Measurements from ENCODE around the gene ATP6AP1. TPM values are rescaled to one million over a fixed set of nuclear protein-coding genes. Genes with fewer than 3 reads are reported as not detected.

ATP6AP1 gene
- total and polyA plus RNA-seq, 2 donors (not counting 1 experiment from before 2014, with no cell fraction given): 59.8 to 89.7 TPM

GRCh38 chrX:154477891-154478477 is 49.5 kb downstream of the ATP6AP1 start:
- no peak for DNase-seq (ENCODE audit: low read depth in 2 of 2)
- peaks cover under 1% of the 10 kb centered on the region for H3K36me3 ChIP-seq (ENCODE audit: control insufficient read depth, insufficient read depth, low read length)
- no peaks in the 10 kb centered on the region for H3K27me3 ChIP-seq (ENCODE audit: control insufficient read depth, insufficient read depth, low read length)
- H3K79me2 ChIP-seq (ENCODE audit: control insufficient read depth, insufficient read depth, low read length): no peaks in the 10 kb centered on the region
- H3K4me2 ChIP-seq (ENCODE audit: extremely low read depth, insufficient read depth, low read length): peak overlapping the region; percentile 71
- TF ChIP-seq EZH2 (IDR thresholded peaks at IDR 0.05; ENCODE audit: low read length, missing control alignments): no peak
- TF ChIP-seq, protein P1, sequence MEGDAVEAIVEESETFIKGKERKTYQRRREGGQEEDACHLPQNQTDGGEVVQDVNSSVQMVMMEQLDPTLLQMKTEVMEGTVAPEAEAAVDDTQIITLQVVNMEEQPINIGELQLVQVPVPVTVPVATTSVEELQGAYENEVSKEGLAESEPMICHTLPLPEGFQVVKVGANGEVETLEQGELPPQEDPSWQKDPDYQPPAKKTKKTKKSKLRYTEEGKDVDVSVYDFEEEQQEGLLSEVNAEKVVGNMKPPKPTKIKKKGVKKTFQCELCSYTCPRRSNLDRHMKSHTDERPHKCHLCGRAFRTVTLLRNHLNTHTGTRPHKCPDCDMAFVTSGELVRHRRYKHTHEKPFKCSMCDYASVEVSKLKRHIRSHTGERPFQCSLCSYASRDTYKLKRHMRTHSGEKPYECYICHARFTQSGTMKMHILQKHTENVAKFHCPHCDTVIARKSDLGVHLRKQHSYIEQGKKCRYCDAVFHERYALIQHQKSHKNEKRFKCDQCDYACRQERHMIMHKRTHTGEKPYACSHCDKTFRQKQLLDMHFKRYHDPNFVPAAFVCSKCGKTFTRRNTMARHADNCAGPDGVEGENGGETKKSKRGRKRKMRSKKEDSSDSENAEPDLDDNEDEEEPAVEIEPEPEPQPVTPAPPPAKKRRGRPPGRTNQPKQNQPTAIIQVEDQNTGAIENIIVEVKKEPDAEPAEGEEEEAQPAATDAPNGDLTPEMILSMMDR (conservative IDR thresholded peaks at IDR 0.05 in 1 of 2, IDR thresholded peaks at IDR 0.05 in 1 of 2; ENCODE audit: low read depth in 1 of 2, low read length in 2 of 2): no peak
- H3K9ac ChIP-seq (ENCODE audit: insufficient read depth, low read length): peak overlapping the region; percentile 50
- H2AFZ ChIP-seq (ENCODE audit: low read length): no peak overlapping the region
- H3K4me3 ChIP-seq (replicated peaks in 1 of 4; ENCODE audit: control extremely low read depth in 1 of 4, insufficient read depth in 1 of 4, low read depth in 3 of 4, low read length in 4 of 4): peak overlapping the region; percentile 38 to 59 (median 50)
- no peaks in the 10 kb centered on the region for H3K9me3 ChIP-seq (ENCODE audit: control insufficient read depth, insufficient read depth, low read depth, low read length)
- H4K20me1 ChIP-seq (ENCODE audit: control insufficient read depth, extremely low read depth, insufficient read depth, low read length): no peaks in the 10 kb centered on the region
- H3K27ac ChIP-seq (ENCODE audit: insufficient read depth, low read length): peak overlapping the region; percentile 51
- H3K4me1 ChIP-seq (ENCODE audit: control insufficient read depth, extremely low read depth, insufficient read depth, low read length): no peaks in the 10 kb centered on the region

- peak within 1 kb of the TSS; percentile 71 for H3K4me2 ChIP-seq (ENCODE audit: extremely low read depth, insufficient read depth, low read length)
- H3K36me3 ChIP-seq (ENCODE audit: control insufficient read depth, insufficient read depth, low read length): no peaks in the 10 kb centered on the region
- no peak for TF ChIP-seq EZH2 (IDR thresholded peaks at IDR 0.05; ENCODE audit: low read length, missing control alignments)
- H4K20me1 ChIP-seq (ENCODE audit: control insufficient read depth, extremely low read depth, insufficient read depth, low read length): no peaks in the 10 kb centered on the region
- no peaks in the 10 kb centered on the region for H3K9me3 ChIP-seq (ENCODE audit: control insufficient read depth, insufficient read depth, low read depth, low read length)
- no peaks in the 10 kb centered on the region for H3K79me2 ChIP-seq (ENCODE audit: control insufficient read depth, insufficient read depth, low read length)
- H3K9ac ChIP-seq (ENCODE audit: insufficient read depth, low read length): peak within 1 kb of the TSS; percentile 50
- peak within 1 kb of the TSS; percentile 30 for H2AFZ ChIP-seq (ENCODE audit: low read length)
- no peaks in the 10 kb centered on the region for H3K27me3 ChIP-seq (ENCODE audit: control insufficient read depth, insufficient read depth, low read length)
- peak within 1 kb of the TSS; percentile 38 to 59 (median 50) for H3K4me3 ChIP-seq (replicated peaks in 1 of 4; ENCODE audit: control extremely low read depth in 1 of 4, insufficient read depth in 1 of 4, low read depth in 3 of 4, low read length in 4 of 4)
- H3K27ac ChIP-seq (ENCODE audit: insufficient read depth, low read length): peak within 1 kb of the TSS; percentile 51
- no peaks in the 10 kb centered on the region for H3K4me1 ChIP-seq (ENCODE audit: control insufficient read depth, extremely low read depth, insufficient read depth, low read length)
- peak; percentile 84 to 89 for DNase-seq (ENCODE audit: low read depth in 2 of 2)
Measured at GRCh38 chrX:154478728-154479622, 50.5 kb downstream of the ATP6AP1 start, which contains the start of gene LAGE3. LAGE3 (minus strand) TSS chrX:154479281; CDS start chrX:154478915, 366 bp downstream.

- Histone ChIP-seq H3K79me2 (ENCODE audit: control insufficient read depth, insufficient read depth, low read length) (no peaks in the 10 kb centered on the region), H3K4me1 (ENCODE audit: control insufficient read depth, extremely low read depth, insufficient read depth, low read length) (no peaks in the 10 kb centered on the region), H3K4me3 (replicated peaks in 1 of 4; ENCODE audit: control extremely low read depth in 1 of 4, insufficient read depth in 1 of 4, low read depth in 3 of 4, low read length in 4 of 4) (no peak overlapping the region), H3K9me3 (ENCODE audit: control insufficient read depth, insufficient read depth, low read depth, low read length) (no peaks in the 10 kb centered on the region), H4K20me1 (ENCODE audit: control insufficient read depth, extremely low read depth, insufficient read depth, low read length) (no peaks in the 10 kb centered on the region), H3K4me2 (ENCODE audit: extremely low read depth, insufficient read depth, low read length) (no peak overlapping the region), H3K9ac (ENCODE audit: insufficient read depth, low read length) (no peak overlapping the region), H3K27ac (ENCODE audit: insufficient read depth, low read length) (no peak overlapping the region), H3K36me3 (ENCODE audit: control insufficient read depth, insufficient read depth, low read length) (no peaks in the 10 kb centered on the region), H2AFZ (ENCODE audit: low read length) (no peak overlapping the region), H3K27me3 (ENCODE audit: control insufficient read depth, insufficient read depth, low read length) (no peaks in the 10 kb centered on the region)
- DNase-seq (ENCODE audit: low read depth in 2 of 2): no peak
- TF ChIP-seq, protein P1 (conservative IDR thresholded peaks at IDR 0.05 in 1 of 2, IDR thresholded peaks at IDR 0.05 in 1 of 2; ENCODE audit: low read depth in 1 of 2, low read length in 2 of 2): no peak
- no peak for TF ChIP-seq EZH2 (IDR thresholded peaks at IDR 0.05; ENCODE audit: low read length, missing control alignments)
Measured at GRCh38 chrX:154481195-154481594, 52.7 kb downstream of the ATP6AP1 start.
